GM10248 (cell line): ENCODE results near the gene TSNAX.

ENCODE experiments used
- CTCF ChIA-PET: fragments of 300-600 bp; sonication (Branson Sonifier 250); formaldehyde crosslinking; extraction: SDS; loops from one replicate; lab custom pipeline; 2021; ENCODE audit warnings: antibody characterized with exemption; lab: Yijun Ruan, JAX
- POLR2A ChIA-PET: fragments of 350-650 bp; sonication (Branson Sonifier 250); formaldehyde crosslinking; extraction: SDS; loops from one replicate; lab custom pipeline; 2020; ENCODE audit warnings: antibody characterized with exemption; lab: Yijun Ruan, JAX
- DNase-seq: peaks from one replicate; pipeline ENCODE4 v3.0.0; 2012; ENCODE audit errors: extremely low spot score
- TF ChIP-seq, protein P1 (sequence below): IDR thresholded peaks from 2 replicates; pipeline ENCODE4 v1.5.1; 2012; ENCODE audit warnings: mild to moderate bottlenecking, low read depth; ENCODE audit errors: extremely low read depth, missing control alignments, control extremely low read depth

The TSNAX gene

DNA sequence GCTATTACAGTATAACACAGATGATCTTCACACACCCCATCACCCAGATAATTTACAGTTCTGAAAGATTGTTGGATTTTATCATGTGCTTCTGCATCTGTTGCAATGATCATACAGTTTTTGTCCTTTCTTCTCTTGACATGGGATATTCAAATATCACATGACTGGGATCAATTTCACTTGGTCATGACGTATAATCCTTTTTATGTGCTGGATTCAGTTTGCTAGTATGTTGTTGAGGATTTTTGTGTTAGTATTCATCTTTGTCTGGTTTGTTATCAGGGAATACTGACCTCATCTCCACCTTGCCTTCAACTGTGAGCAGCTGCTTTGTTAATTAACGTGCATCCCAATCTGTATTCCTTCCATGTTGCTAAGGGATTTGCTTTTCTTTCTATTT is 53.4 kb downstream of the TSNAX start:
- TF ChIP-seq, protein P1, sequence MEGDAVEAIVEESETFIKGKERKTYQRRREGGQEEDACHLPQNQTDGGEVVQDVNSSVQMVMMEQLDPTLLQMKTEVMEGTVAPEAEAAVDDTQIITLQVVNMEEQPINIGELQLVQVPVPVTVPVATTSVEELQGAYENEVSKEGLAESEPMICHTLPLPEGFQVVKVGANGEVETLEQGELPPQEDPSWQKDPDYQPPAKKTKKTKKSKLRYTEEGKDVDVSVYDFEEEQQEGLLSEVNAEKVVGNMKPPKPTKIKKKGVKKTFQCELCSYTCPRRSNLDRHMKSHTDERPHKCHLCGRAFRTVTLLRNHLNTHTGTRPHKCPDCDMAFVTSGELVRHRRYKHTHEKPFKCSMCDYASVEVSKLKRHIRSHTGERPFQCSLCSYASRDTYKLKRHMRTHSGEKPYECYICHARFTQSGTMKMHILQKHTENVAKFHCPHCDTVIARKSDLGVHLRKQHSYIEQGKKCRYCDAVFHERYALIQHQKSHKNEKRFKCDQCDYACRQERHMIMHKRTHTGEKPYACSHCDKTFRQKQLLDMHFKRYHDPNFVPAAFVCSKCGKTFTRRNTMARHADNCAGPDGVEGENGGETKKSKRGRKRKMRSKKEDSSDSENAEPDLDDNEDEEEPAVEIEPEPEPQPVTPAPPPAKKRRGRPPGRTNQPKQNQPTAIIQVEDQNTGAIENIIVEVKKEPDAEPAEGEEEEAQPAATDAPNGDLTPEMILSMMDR = no peak
- DNase-seq = no peak
- ChIA-PET POLR2A (no interaction called here), CTCF (interaction anchor here (1.4 kb wide), 2 partner anchors 9 to 224 kb away, joined by 3 to 5 read pairs; no protein-coding TSS in a partner anchor)

DNA sequence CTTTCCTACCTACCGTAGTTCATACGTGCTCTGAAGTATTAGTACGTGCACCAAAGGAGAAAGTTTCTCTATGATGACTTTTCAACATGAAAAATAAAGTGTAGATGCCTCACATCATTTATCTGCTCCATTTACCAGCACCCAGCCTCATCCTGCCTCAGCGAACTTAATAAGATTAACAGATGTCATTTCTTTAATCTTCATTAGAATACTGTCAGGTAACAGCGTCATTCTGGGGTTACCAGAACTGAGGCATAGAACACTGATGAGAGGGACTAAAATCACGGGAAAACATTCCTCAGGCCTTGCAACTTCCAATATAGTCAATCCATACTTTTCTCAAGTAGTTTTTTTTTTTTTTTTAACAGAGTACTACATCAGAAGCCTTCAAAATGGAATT is 54.9 kb downstream of the TSNAX start:
- CTCF ChIA-PET = interaction anchor here (1.3 kb wide), 1 partner anchor 226 kb away, joined by 4 read pairs; no protein-coding TSS in a partner anchor
- TF ChIP-seq, protein P1 = no peak
- no peak for DNase-seq

DNA sequence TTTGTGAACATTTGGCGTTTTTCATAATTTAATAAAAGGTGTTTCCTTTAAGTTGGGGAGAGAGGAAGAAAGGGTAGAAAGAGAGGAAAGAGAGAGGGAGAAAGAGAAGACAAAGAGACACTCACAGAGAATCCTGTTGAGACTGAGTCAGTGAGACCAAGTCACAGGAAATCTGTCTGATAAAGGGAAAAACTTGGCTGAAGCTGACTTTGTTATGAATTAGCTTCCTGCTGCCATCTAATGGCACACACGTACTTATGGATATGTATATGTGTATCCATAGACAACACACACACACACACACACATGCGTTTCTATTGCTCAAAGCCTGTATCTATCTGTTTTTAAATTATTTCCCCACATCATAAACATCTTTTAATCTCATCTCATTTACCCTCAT is 55.6 kb downstream of the TSNAX start:
- peak; percentile 33 for DNase-seq
- CTCF ChIA-PET = interaction anchor here (0.9 to 1.5 kb wide), 5 partner anchors 225 to 269 kb away, joined by 3 to 6 read pairs (median 3); partner anchors contain the start of genes EXOC8 and SPRTN
- TF ChIP-seq, protein P1 = peak; percentile 12
- POLR2A ChIA-PET = no interaction called here

More for the DNA sequence above, 54.9 kb downstream of the TSNAX start:
- POLR2A ChIA-PET = no interaction called here

DNA sequence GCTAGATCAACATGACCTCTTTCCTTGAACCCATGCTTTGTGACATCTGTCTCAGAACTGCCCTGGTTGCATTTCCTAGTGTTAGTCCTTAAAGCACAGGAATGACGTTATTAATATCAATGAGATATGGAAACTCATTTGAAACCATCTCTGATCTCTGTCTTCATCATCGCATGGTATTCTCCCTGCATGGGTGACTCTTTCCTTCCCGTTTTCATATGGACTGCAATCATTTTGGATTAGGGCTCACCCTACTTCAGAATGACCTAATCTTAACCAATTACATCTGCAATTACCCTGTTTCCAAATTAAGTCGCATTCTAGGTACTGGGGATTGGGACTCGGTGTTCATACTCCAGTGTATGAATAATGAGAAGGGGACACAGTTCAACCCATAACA is 56.5 kb downstream of the TSNAX start:
- TF ChIP-seq, protein P1 = no peak
- ChIA-PET POLR2A (interaction anchor here (0.6 kb wide), 1 partner anchor 249 kb away, joined by 4 read pairs; no protein-coding TSS in a partner anchor), CTCF (interaction anchor here (0.9 to 1.5 kb wide), 5 partner anchors 222 to 269 kb away, joined by 3 to 6 read pairs (median 3); partner anchors contain the start of genes EXOC8 and SPRTN)
- DNase-seq = no peak

DNA sequence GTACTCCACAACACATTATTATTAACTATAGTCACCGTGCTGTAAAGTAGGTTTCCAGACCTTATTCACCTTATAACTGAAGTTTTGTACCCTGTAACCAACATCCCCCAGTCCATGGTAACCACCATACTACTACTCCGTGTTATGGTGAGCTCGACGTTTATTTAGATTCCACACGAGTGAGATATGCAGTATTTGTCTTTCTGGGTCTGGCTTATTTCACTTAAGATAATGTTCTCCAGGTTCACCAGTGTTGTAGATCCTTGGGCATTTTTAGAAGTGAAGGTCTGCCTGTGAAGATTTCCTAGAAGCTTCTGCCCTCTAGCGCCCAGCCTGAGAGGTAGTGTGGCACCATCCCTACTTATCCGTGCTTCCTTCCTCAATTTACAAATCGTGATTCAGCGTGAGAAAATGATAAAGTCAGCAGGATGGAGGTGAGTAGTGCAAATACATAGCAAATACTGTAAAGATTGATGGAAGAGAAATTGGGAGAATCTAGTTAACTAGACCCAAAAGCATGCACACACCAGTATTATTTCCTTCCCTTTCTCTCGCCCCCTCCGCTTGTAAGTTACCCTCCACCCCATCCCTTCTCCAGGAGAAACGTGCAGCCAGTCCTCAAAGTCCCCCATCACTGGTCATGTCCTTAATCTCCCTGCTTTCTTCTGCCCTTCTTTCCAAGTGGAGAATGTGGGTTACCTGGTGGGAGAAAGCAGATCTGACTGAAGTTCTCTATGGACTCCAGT is 62.2 kb downstream of the TSNAX start:
- TF ChIP-seq, protein P1 = peak; percentile 78
- POLR2A ChIA-PET = no interaction called here
- DNase-seq = peak; percentile 44
- CTCF ChIA-PET = interaction anchor here (0.7 to 5.9 kb wide), 14 partner anchors 8 to 673 kb away, joined by 3 to 54 read pairs (median 4); partner anchors contain the start of genes EXOC8 and SPRTN

DNA sequence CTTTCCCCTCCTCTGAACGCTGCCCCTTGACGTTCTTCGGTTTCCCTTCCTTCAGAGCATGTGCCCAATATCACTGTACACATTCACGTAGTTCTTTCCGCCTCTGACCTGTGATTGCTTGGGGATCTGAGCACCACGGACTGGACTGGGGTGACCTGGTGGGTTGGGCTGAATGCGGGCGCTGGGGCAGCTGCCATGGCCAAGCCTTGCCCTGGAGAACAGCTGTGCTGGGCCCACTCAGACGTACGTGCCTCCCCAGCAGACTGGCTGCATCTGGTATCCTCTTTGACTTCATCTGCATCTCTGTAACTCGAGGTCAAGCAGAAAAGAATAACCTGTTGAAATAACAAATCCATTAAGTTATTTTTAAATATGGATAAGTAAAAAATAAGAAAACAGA is 63.0 kb downstream of the TSNAX start:
- TF ChIP-seq, protein P1 = no peak
- DNase-seq = no peak
- ChIA-PET POLR2A (no interaction called here), CTCF (interaction anchor here (1.0 to 5.9 kb wide), 8 partner anchors 10 to 674 kb away, joined by 3 to 54 read pairs (median 5); partner anchors contain the start of genes EXOC8 and SPRTN)
